Kidney (tissue), 14 donors: ENCODE measurements around the gene ENAM. TPM values are rescaled to one million over a fixed set of nuclear protein-coding genes. Genes with fewer than 3 reads are reported as not detected.

Experiments used
- DNase-seq, 5 donors: peaks; one replicate each; pipeline ENCODE4 v3.0.0-alpha.2; 2013 to 2020
- FAIRE-seq: peaks from 2 replicates; lab custom pipeline; 2012; peaks lifted over from hg19 to GRCh38; lab: Jason Lieb, UNC
- H3K27ac ChIP-seq, 2 donors: one replicate each; pipeline ENCODE4 v1.7.0; 2013; ENCODE audit warnings: low read depth in 2 of 2, low read length in 2 of 2, inconsistent platforms in 1 of 2
- H3K27me3 ChIP-seq: one replicate; pipeline ENCODE4 v1.7.1; 2013; ENCODE audit warnings: low read length, inconsistent platforms; ENCODE audit not compliant: control insufficient read depth, insufficient read depth
- H3K36me3 ChIP-seq, 3 donors: one replicate each; pipeline versions ENCODE4 v1.7.0 to v1.7.1; 2013; ENCODE audit warnings: low read length in 3 of 3, control low read depth in 1 of 3, inconsistent platforms in 1 of 3; ENCODE audit not compliant: insufficient read depth in 3 of 3, control insufficient read depth in 2 of 3
- H3K4me1 ChIP-seq, 3 donors: one replicate each; pipeline versions ENCODE4 v1.7.0 to v1.7.1; 2013; ENCODE audit warnings: low read length in 3 of 3, inconsistent platforms in 1 of 3, low read depth in 1 of 3; ENCODE audit not compliant: control insufficient read depth in 2 of 3, insufficient read depth in 2 of 3
- H3K4me3 ChIP-seq, 3 donors: one replicate each; pipeline versions ENCODE4 v1.7.0 to v1.8.1; 2013; ENCODE audit warnings: low read length in 3 of 3, control low read depth in 1 of 3, inconsistent platforms in 1 of 3
- H3K9ac ChIP-seq, 3 donors: one replicate each; pipeline versions ENCODE4 v1.7.0 to v1.7.1; 2013; ENCODE audit warnings: low read length in 3 of 3, control low read depth in 1 of 3, inconsistent platforms in 1 of 3
- H3K9me3 ChIP-seq, 3 donors: one replicate each; pipeline versions ENCODE4 v1.7.0 to v1.7.1; 2013; ENCODE audit warnings: low read length in 3 of 3, control low read depth in 1 of 3, inconsistent platforms in 1 of 3; ENCODE audit not compliant: control insufficient read depth in 2 of 3, insufficient read depth in 1 of 3
- intact Hi-C: fragments of 100-400 bp; cut with DNase I; formaldehyde crosslinking; loops from one replicate; pipeline ENCODE4 v1.11.1; 2022
- polyA plus RNA-seq: library from polyadenylated mRNA; stranded (reverse); fragments of 350-450 nt; fragmentation: Illumina TruSeq; extraction: RNeasy Lipid Tissue Mini Kit (QIAGEN cat#74804); gene quantifications from one replicate; pipeline ENCODE4 v1.2.3, GENCODE V29; 2014; ENCODE audit warnings: low read depth, low replicate concordance; ENCODE audit not compliant: insufficient read depth
- total RNA-seq: library from RNA; stranded (reverse); fragmentation: NEBNext Ultra II Directional; extraction: Animal tissue kit (Norgen Biotek cat#: 25700); gene quantifications from one replicate; pipeline ENCODE4 v1.2.1, GENCODE V29; 2021
- TF ChIP-seq, protein P1 (sequence below): IDR thresholded peaks from 3 replicates; pipeline ENCODE4 v1.5.1; 2012; ENCODE audit warnings: mild to moderate bottlenecking, moderate library complexity, borderline replicate concordance; ENCODE audit not compliant: insufficient read depth; ENCODE audit errors: extremely low read depth
- donor health status: control.
- donor health status: control.
- donor health status: control.
- donor health status: control.
- donor health status: control.
- donor health status: DM: yes; HTN: yes; CAD: no.
- donor health status: Normal renal cell carcinoma (clear cell type).

Gene ENAM
- total and polyA plus RNA-seq, 2 donors from 2014 or later: 3.9 to 6.7 TPM

GRCh38 chr4:70613306-70614183, 15.0 kb upstream of the ENAM start:
- no peaks in the 10 kb centered on the region for H3K9me3 ChIP-seq
- no peaks in the 10 kb centered on the region for H3K36me3 ChIP-seq
- peak in 4 of 5 donors; percentile 38 to 78 (median 60) for DNase-seq
- H3K4me1 ChIP-seq: peaks cover 0 to 6% (median 2%) of the 10 kb centered on the region in 3 donors
- H3K9ac ChIP-seq: peak overlapping the region in 1 of 3 donors; percentile 9
- intact Hi-C loops: no loop called here
- peak overlapping the region in 2 of 3 donors; percentile 63 to 68 for H3K4me3 ChIP-seq
- peak overlapping the region in 1 of 2 donors; percentile 51 for H3K27ac ChIP-seq
- TF ChIP-seq, protein P1, sequence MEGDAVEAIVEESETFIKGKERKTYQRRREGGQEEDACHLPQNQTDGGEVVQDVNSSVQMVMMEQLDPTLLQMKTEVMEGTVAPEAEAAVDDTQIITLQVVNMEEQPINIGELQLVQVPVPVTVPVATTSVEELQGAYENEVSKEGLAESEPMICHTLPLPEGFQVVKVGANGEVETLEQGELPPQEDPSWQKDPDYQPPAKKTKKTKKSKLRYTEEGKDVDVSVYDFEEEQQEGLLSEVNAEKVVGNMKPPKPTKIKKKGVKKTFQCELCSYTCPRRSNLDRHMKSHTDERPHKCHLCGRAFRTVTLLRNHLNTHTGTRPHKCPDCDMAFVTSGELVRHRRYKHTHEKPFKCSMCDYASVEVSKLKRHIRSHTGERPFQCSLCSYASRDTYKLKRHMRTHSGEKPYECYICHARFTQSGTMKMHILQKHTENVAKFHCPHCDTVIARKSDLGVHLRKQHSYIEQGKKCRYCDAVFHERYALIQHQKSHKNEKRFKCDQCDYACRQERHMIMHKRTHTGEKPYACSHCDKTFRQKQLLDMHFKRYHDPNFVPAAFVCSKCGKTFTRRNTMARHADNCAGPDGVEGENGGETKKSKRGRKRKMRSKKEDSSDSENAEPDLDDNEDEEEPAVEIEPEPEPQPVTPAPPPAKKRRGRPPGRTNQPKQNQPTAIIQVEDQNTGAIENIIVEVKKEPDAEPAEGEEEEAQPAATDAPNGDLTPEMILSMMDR: no peak
- FAIRE-seq: no peak
- no peaks in the 10 kb centered on the region for H3K27me3 ChIP-seq

DNA sequence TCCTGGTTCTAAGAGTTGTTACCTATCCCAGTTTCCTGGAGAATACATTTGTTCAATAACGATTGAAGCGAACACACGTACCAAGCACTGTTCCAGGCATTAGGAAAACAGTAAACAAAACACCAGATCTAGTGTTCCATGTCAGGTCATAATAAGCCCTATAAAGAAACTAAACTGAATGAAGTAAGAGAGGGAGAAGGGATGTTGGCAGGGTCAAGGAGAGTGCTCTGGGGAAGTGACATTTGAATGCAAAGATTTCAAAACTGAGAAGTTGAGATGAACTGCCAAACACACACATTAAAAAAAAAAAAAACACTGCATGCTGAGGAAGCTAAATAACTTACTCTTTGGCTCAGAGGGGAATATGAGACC, 14.4 kb upstream of the ENAM start:
- no peaks in the 10 kb centered on the region for H3K9me3 ChIP-seq
- peak overlapping the region in 2 of 3 donors; percentile 63 to 68 for H3K4me3 ChIP-seq
- DNase-seq: peak in 1 of 5 donors; percentile 8
- no peak overlapping the region for H3K9ac ChIP-seq
- peaks cover 0 to 6% (median 2%) of the 10 kb centered on the region in 3 donors for H3K4me1 ChIP-seq
- H3K27me3 ChIP-seq: no peaks in the 10 kb centered on the region
- H3K36me3 ChIP-seq: no peaks in the 10 kb centered on the region
- FAIRE-seq: no peak
- intact Hi-C loops: no loop called here
- H3K27ac ChIP-seq: peak overlapping the region in 1 of 2 donors; percentile 51
- TF ChIP-seq, protein P1: no peak

DNA sequence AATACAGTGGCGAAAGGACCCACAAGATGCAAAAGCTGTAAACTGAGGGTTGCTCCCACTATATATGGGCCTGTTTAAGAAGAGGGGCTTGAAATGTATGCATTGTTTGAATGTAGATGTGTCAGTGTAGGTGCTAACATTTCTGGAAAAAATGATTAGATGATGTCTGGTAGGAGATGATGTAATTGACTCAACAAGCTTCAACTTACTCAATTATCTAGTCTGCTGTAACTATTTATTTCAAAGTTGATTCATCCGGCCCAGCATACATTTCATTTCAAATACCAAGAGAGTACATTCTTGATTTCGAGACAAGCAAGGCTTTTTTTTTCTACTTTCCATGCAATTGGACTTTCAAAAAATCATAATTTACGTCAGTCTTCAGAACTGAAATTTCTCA, 9.3 kb upstream of the ENAM start:
- FAIRE-seq: no peak

More for the DNA sequence above, 9.3 kb upstream of the ENAM start:
- H3K9ac ChIP-seq: no peak overlapping the region
- peaks cover 0 to 3% (median 2%) of the 10 kb centered on the region in 3 donors for H3K4me1 ChIP-seq
- no peaks in the 10 kb centered on the region for H3K36me3 ChIP-seq
- no peaks in the 10 kb centered on the region for H3K27me3 ChIP-seq
- intact Hi-C loops: no loop called here
- TF ChIP-seq, protein P1: no peak
- no peak overlapping the region for H3K4me3 ChIP-seq
- H3K9me3 ChIP-seq: no peaks in the 10 kb centered on the region
- peak in 1 of 5 donors; percentile 43 for DNase-seq
- H3K27ac ChIP-seq: no peak overlapping the region
